Measurements from ENCODE around the gene NDRG4.

DNA sequence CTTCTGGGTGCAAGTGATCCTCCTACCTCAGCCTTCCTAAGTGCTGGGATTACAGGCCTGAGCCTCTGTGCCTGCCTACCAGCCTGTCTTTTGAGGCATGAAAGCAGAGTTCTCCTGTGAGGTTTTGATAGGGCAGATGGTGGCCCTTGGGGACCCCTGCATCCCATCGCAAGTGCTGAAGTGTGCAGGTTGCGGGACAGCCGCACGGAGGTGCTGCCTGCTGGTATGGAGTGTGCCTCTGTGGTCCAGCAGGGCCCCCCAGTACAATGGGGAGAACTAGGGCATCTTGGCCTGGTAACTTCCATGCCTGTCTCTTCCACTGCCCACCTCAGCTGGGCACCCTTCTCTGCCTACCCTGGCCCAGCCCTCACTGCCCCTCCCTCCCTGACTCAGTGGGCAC, 9.9 kb upstream of the NDRG4 start:
- TF ChIP-seq CTCF (IDR thresholded peaks at IDR 0.05; ENCODE audit: poor library complexity, severe bottlenecking) (no peak), RAD21 (conservative IDR thresholded peaks at IDR 0.05) (no peak), TAF1 (IDR thresholded peaks at IDR 0.05; ENCODE audit: low read depth) (no peak)

All from neural cell (in vitro differentiated cells).